ENCODE results near the gene GREM2. TPM values are rescaled to one million over a fixed set of nuclear protein-coding genes. Genes with fewer than 3 reads are reported as not detected.

Gene GREM2
- total RNA-seq, 1 experiment from 2014 or later = not detected

- Histone ChIP-seq H3K36me3 (ENCODE audit: control insufficient read depth, insufficient read depth, low read length) (no peaks in the 10 kb centered on the region), H3K27ac (ENCODE audit: low read length) (no peak overlapping the region), H3K9me3 (ENCODE audit: control insufficient read depth, insufficient read depth, low read depth, low read length) (no peaks in the 10 kb centered on the region), H3K4me1 (ENCODE audit: control insufficient read depth, insufficient read depth, low read length) (no peaks in the 10 kb centered on the region), H3K27me3 (ENCODE audit: control insufficient read depth, insufficient read depth, low read length) (no peaks in the 10 kb centered on the region), H3K4me3 (ENCODE audit: low read depth in 2 of 2, low read length in 2 of 2) (no peak overlapping the region)
- no peak for DNase-seq (ENCODE audit: low read depth, low spot score)
- in situ Hi-C loops (cut with HindIII; ENCODE audit: low pct_unique_long_range_greater_than_20kb, low sequenced_read_pairs) = no loop called here
- no peak for ATAC-seq
- no TSS peak for BruUV-seq (replicated peaks)
- intact Hi-C loops (cut with micrococcal nuclease; ENCODE audit: unreplicated experiment) = no loop called here
- ChIA-PET CTCF (no interaction called here), POLR2A (no interaction called here)
- TF ChIP-seq, protein P1, sequence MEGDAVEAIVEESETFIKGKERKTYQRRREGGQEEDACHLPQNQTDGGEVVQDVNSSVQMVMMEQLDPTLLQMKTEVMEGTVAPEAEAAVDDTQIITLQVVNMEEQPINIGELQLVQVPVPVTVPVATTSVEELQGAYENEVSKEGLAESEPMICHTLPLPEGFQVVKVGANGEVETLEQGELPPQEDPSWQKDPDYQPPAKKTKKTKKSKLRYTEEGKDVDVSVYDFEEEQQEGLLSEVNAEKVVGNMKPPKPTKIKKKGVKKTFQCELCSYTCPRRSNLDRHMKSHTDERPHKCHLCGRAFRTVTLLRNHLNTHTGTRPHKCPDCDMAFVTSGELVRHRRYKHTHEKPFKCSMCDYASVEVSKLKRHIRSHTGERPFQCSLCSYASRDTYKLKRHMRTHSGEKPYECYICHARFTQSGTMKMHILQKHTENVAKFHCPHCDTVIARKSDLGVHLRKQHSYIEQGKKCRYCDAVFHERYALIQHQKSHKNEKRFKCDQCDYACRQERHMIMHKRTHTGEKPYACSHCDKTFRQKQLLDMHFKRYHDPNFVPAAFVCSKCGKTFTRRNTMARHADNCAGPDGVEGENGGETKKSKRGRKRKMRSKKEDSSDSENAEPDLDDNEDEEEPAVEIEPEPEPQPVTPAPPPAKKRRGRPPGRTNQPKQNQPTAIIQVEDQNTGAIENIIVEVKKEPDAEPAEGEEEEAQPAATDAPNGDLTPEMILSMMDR (IDR thresholded peaks at IDR 0.05) = no peak
- TF ChIP-seq TCF7L2 (IDR thresholded peaks at IDR 0.05; ENCODE audit: low read depth, low read length) (no peak), POLR2AphosphoS5 (IDR thresholded peaks at IDR 0.05; ENCODE audit: low read depth, low read length) (no peak), REST (IDR thresholded peaks at IDR 0.05; ENCODE audit: insufficient read depth in 1 of 2, low read depth in 2 of 2, low read length in 1 of 2) (no peak), SIN3A (IDR thresholded peaks at IDR 0.05; ENCODE audit: borderline replicate concordance, insufficient read depth, low read depth, low read length) (no peak)
Observed at GRCh38 chr1:240492832-240493440, 119.0 kb downstream of the GREM2 start.

GRCh38 chr1:240491796-240492195 lies 120.2 kb downstream of the GREM2 start:
- TF ChIP-seq SIN3A (IDR thresholded peaks at IDR 0.05; ENCODE audit: borderline replicate concordance, insufficient read depth, low read depth, low read length) (no peak), REST (IDR thresholded peaks at IDR 0.05; ENCODE audit: insufficient read depth in 1 of 2, low read depth in 2 of 2, low read length in 1 of 2) (no peak), TCF7L2 (IDR thresholded peaks at IDR 0.05; ENCODE audit: low read depth, low read length) (no peak)
- TF ChIP-seq, protein P1 (IDR thresholded peaks at IDR 0.05) = no peak
- no TSS peak for BruUV-seq (replicated peaks)
- POLR2A ChIA-PET = no interaction called here
- Histone ChIP-seq H3K27ac (ENCODE audit: low read length) (no peak overlapping the region), H3K36me3 (ENCODE audit: control insufficient read depth, insufficient read depth, low read length) (no peaks in the 10 kb centered on the region), H3K4me3 (ENCODE audit: low read depth in 2 of 2, low read length in 2 of 2) (no peak overlapping the region), H3K4me1 (ENCODE audit: control insufficient read depth, insufficient read depth, low read length) (no peaks in the 10 kb centered on the region), H3K9me3 (ENCODE audit: control insufficient read depth, insufficient read depth, low read depth, low read length) (no peaks in the 10 kb centered on the region), H3K27me3 (ENCODE audit: control insufficient read depth, insufficient read depth, low read length) (no peaks in the 10 kb centered on the region)
- CTCF ChIA-PET = no interaction called here
- in situ Hi-C loops (cut with HindIII; ENCODE audit: low pct_unique_long_range_greater_than_20kb, low sequenced_read_pairs) = no loop called here
- DNase-seq (ENCODE audit: low read depth, low spot score) = no peak
- ATAC-seq = no peak
- intact Hi-C loops (cut with micrococcal nuclease; ENCODE audit: unreplicated experiment) = no loop called here
